ENCODE results near the gene SNRPA.

SNRPA gene

DNA sequence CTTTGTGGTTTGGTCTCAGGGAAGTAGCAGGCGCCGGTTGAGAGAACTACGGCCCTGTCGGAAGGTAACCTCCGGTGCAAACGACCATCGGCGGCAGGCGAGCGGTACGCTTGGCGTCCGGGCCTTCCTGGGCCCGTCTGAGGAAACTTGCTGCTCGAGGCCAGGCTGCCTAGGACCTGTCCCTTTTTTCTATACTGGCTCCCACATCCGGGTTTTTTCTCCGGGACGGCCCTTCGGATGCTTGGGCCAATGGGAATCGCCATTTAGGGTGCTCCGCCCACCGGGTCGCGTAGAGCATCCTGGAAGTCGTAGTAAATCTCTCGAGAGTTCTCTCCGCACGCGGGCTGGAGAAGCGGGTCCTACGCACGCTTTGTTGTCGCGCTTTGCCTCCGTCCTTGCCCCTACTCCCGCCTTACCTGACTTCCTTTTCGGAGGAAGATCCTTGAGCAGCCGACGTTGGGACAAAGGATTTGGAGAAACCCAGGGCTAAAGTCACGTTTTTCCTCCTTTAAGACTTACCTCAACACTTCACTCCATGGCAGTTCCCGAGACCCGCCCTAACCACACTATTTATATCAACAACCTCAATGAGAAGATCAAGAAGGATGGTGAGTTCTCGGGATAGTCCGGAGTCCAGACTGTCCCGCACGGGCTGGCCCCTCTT, at the start of gene SNRPA:
TSS of gene SNRPA (plus strand) at position 330 of the 664 bp plus-strand sequence. CDS start at position 536, 206 bp downstream.
- Histone ChIP-seq H3K36me3 (ENCODE audit: control insufficient read depth, low read depth, low read length) (peaks cover 22% of the 10 kb centered on the region), H3K4me3 (ENCODE audit: low read length) (peak within 1 kb of the TSS; percentile 86), H3K4me1 (ENCODE audit: control insufficient read depth, low read depth, low read length) (peaks cover 20% of the 10 kb centered on the region), H3K27ac (ENCODE audit: low read length) (peak within 1 kb of the TSS; percentile 99), H3K27me3 (ENCODE audit: control insufficient read depth, insufficient read depth, low read length) (no peaks in the 10 kb centered on the region), H3K9ac (ENCODE audit: low read length) (peak within 1 kb of the TSS; percentile 98), H3K9me3 (ENCODE audit: control insufficient read depth, low read depth, low read length) (no peaks in the 10 kb centered on the region)

GRCh38 chr19:40701758-40702157, 49.2 kb upstream of the SNRPA start:
- no peak overlapping the region for H3K4me3 ChIP-seq (ENCODE audit: low read length)
- H3K4me1 ChIP-seq (ENCODE audit: control insufficient read depth, low read depth, low read length) = no peaks in the 10 kb centered on the region
- H3K27me3 ChIP-seq (ENCODE audit: control insufficient read depth, insufficient read depth, low read length) = no peaks in the 10 kb centered on the region
- H3K27ac ChIP-seq (ENCODE audit: low read length) = no peak overlapping the region
- no peak overlapping the region for H3K9ac ChIP-seq (ENCODE audit: low read length)
- no peaks in the 10 kb centered on the region for H3K9me3 ChIP-seq (ENCODE audit: control insufficient read depth, low read depth, low read length)
- peaks cover 36% of the 10 kb centered on the region for H3K36me3 ChIP-seq (ENCODE audit: control insufficient read depth, low read depth, low read length)

GRCh38 chr19:40702337-40703012, 48.5 kb upstream of the SNRPA start:
- Histone ChIP-seq H3K9ac (ENCODE audit: low read length) (no peak overlapping the region), H3K4me1 (ENCODE audit: control insufficient read depth, low read depth, low read length) (no peaks in the 10 kb centered on the region), H3K27ac (ENCODE audit: low read length) (no peak overlapping the region), H3K27me3 (ENCODE audit: control insufficient read depth, insufficient read depth, low read length) (no peaks in the 10 kb centered on the region), H3K4me3 (ENCODE audit: low read length) (no peak overlapping the region), H3K9me3 (ENCODE audit: control insufficient read depth, low read depth, low read length) (no peaks in the 10 kb centered on the region), H3K36me3 (ENCODE audit: control insufficient read depth, low read depth, low read length) (peaks cover 37% of the 10 kb centered on the region)

GRCh38 chr19:40703029-40703755, 47.8 kb upstream of the SNRPA start:
- Histone ChIP-seq H3K9ac (ENCODE audit: low read length) (no peak overlapping the region), H3K9me3 (ENCODE audit: control insufficient read depth, low read depth, low read length) (no peaks in the 10 kb centered on the region), H3K4me3 (ENCODE audit: low read length) (no peak overlapping the region), H3K4me1 (ENCODE audit: control insufficient read depth, low read depth, low read length) (no peaks in the 10 kb centered on the region), H3K36me3 (ENCODE audit: control insufficient read depth, low read depth, low read length) (peaks cover 42% of the 10 kb centered on the region), H3K27me3 (ENCODE audit: control insufficient read depth, insufficient read depth, low read length) (no peaks in the 10 kb centered on the region), H3K27ac (ENCODE audit: low read length) (no peak overlapping the region)

- H3K27ac ChIP-seq (ENCODE audit: low read length) = no peak overlapping the region
- H3K9me3 ChIP-seq (ENCODE audit: control insufficient read depth, low read depth, low read length) = no peaks in the 10 kb centered on the region
- no peak overlapping the region for H3K4me3 ChIP-seq (ENCODE audit: low read length)
- H3K4me1 ChIP-seq (ENCODE audit: control insufficient read depth, low read depth, low read length) = no peaks in the 10 kb centered on the region
- H3K9ac ChIP-seq (ENCODE audit: low read length) = no peak overlapping the region
- no peaks in the 10 kb centered on the region for H3K27me3 ChIP-seq (ENCODE audit: control insufficient read depth, insufficient read depth, low read length)
- H3K36me3 ChIP-seq (ENCODE audit: control insufficient read depth, low read depth, low read length) = peaks cover 47% of the 10 kb centered on the region
Measured at GRCh38 chr19:40704491-40705361, 46.3 kb upstream of the SNRPA start.

GRCh38 chr19:40705362-40705651, 45.7 kb upstream of the SNRPA start:
- no peaks in the 10 kb centered on the region for H3K9me3 ChIP-seq (ENCODE audit: control insufficient read depth, low read depth, low read length)
- peaks cover 50% of the 10 kb centered on the region for H3K36me3 ChIP-seq (ENCODE audit: control insufficient read depth, low read depth, low read length)

GRCh38 chr19:40705950-40706619, 44.9 kb upstream of the SNRPA start:
- no peaks in the 10 kb centered on the region for H3K27me3 ChIP-seq (ENCODE audit: control insufficient read depth, insufficient read depth, low read length)
- H3K9ac ChIP-seq (ENCODE audit: low read length) = no peak overlapping the region
- H3K27ac ChIP-seq (ENCODE audit: low read length) = no peak overlapping the region
- H3K4me1 ChIP-seq (ENCODE audit: control insufficient read depth, low read depth, low read length) = no peaks in the 10 kb centered on the region
- H3K9me3 ChIP-seq (ENCODE audit: control insufficient read depth, low read depth, low read length) = no peaks in the 10 kb centered on the region
- H3K4me3 ChIP-seq (ENCODE audit: low read length) = no peak overlapping the region
- peaks cover 47% of the 10 kb centered on the region for H3K36me3 ChIP-seq (ENCODE audit: control insufficient read depth, low read depth, low read length)

More at GRCh38 chr19:40705362-40705651, 45.7 kb upstream of the SNRPA start:
- no peak overlapping the region for H3K27ac ChIP-seq (ENCODE audit: low read length)
- H3K4me3 ChIP-seq (ENCODE audit: low read length) = no peak overlapping the region
- no peak overlapping the region for H3K9ac ChIP-seq (ENCODE audit: low read length)
- no peaks in the 10 kb centered on the region for H3K27me3 ChIP-seq (ENCODE audit: control insufficient read depth, insufficient read depth, low read length)
- no peaks in the 10 kb centered on the region for H3K4me1 ChIP-seq (ENCODE audit: control insufficient read depth, low read depth, low read length)

DNA sequence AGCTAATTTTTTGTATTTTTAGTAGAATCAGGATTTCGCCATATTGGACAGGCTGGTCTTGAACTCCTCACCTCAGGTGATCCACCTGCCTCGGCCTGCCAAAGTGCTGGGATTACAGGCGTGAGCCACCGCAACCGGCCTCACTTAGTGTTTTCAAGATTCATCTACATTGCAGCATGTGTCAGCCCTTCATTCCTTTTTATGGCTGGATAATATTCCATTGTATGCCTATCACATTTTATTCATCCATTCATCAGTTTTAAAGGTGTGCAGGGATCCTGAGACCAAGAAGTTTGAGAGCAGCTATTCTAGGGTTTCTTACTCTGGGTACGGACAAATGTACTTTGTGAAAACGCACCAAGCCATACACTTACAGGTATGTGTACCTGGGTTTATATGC, 43.4 kb upstream of the SNRPA start:
- H3K27ac ChIP-seq (ENCODE audit: low read length) = no peak overlapping the region
- no peak overlapping the region for H3K4me3 ChIP-seq (ENCODE audit: low read length)
- H3K9me3 ChIP-seq (ENCODE audit: control insufficient read depth, low read depth, low read length) = no peaks in the 10 kb centered on the region
- no peaks in the 10 kb centered on the region for H3K4me1 ChIP-seq (ENCODE audit: control insufficient read depth, low read depth, low read length)
- H3K27me3 ChIP-seq (ENCODE audit: control insufficient read depth, insufficient read depth, low read length) = no peaks in the 10 kb centered on the region
- H3K36me3 ChIP-seq (ENCODE audit: control insufficient read depth, low read depth, low read length) = peaks cover 45% of the 10 kb centered on the region
- no peak overlapping the region for H3K9ac ChIP-seq (ENCODE audit: low read length)

DNA sequence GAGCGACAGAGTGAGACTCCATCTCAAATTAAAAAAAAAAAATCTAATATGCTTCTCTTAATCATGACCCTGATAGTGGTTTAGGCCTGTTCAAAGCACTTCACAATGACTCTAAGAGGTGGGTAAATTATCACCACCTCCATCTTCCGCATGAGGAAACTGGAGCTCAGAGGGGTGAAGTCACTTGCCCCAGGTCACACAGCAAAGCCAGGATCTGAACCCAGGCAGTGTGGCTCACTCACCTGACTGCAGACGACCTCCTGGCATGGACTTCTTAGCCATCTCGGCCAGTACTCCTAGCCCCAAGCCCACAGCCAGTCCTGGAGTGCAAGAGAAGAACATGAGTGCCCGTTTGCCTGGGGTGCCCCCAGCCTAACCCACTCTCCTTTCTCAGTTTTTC, 41.2 kb upstream of the SNRPA start:
- Histone ChIP-seq H3K27me3 (ENCODE audit: control insufficient read depth, insufficient read depth, low read length) (no peaks in the 10 kb centered on the region), H3K4me1 (ENCODE audit: control insufficient read depth, low read depth, low read length) (peaks cover 4% of the 10 kb centered on the region), H3K9me3 (ENCODE audit: control insufficient read depth, low read depth, low read length) (no peaks in the 10 kb centered on the region), H3K4me3 (ENCODE audit: low read length) (no peak overlapping the region), H3K9ac (ENCODE audit: low read length) (no peak overlapping the region), H3K36me3 (ENCODE audit: control insufficient read depth, low read depth, low read length) (peaks cover 34% of the 10 kb centered on the region), H3K27ac (ENCODE audit: low read length) (no peak overlapping the region)

DNA sequence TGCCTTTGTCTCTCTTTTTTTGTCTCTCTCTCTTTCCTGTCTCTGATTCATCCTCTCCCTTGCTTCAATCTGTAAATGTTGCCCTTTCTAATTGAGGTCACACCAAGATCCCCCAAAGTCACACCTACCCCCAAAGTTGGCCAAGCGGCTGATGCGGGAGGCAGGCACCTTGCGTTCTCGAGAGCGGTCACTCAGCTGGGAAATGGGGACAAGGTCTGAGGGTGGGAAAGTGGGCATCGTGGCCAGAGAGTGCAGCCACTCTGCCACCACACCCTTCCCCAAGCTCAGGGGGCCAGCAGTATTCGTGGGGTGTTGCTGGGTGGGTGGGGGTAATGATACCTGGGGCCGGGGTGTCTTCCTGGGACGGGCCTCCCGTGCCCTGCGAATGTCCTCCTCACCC, 37.1 kb upstream of the SNRPA start:
- Histone ChIP-seq H3K27me3 (ENCODE audit: control insufficient read depth, insufficient read depth, low read length) (no peaks in the 10 kb centered on the region), H3K9me3 (ENCODE audit: control insufficient read depth, low read depth, low read length) (no peaks in the 10 kb centered on the region), H3K27ac (ENCODE audit: low read length) (no peak overlapping the region), H3K9ac (ENCODE audit: low read length) (no peak overlapping the region), H3K36me3 (ENCODE audit: control insufficient read depth, low read depth, low read length) (peaks cover 21% of the 10 kb centered on the region), H3K4me1 (ENCODE audit: control insufficient read depth, low read depth, low read length) (peaks cover 25% of the 10 kb centered on the region), H3K4me3 (ENCODE audit: low read length) (peak overlapping the region; percentile 73)

Measured in iPS-18a (cell line).